ENCODE data around the gene NODAL.

The NODAL gene

DNA sequence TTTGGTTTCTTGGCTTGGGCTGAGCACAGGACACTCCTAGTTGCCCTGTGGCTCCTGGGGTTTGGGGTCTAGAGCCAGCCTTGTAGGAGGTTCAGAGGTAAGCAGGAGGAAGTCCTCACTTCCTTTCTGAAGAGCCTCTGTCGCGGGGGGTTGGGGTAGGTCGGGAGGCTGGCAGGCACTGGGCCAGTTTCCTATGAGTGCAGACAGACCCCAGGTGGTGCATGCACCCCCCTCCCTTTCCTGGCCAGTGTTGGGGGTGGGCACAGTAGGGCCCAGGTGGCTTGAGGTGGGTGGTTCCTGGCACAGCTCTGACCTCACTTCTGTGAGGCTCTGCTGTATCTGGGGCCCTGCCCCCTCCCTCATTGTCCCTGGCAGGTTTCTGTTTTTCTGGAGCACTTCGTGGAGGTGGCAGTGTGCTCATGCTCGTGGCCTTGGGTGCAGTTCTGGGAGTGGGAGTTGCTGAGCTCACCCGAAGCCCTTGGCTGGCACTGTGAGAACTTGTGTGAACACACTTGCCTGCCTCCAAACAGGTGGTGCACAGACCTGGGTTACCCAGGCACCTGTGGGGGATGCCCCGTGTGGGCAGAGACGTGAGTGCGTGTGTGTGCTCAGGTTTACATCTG is 38.9 kb upstream of the NODAL start:
- H3K4me3 ChIP-seq (ENCODE audit: low read depth, low read length): peak overlapping the region; percentile 85
- TF ChIP-seq, protein P1, sequence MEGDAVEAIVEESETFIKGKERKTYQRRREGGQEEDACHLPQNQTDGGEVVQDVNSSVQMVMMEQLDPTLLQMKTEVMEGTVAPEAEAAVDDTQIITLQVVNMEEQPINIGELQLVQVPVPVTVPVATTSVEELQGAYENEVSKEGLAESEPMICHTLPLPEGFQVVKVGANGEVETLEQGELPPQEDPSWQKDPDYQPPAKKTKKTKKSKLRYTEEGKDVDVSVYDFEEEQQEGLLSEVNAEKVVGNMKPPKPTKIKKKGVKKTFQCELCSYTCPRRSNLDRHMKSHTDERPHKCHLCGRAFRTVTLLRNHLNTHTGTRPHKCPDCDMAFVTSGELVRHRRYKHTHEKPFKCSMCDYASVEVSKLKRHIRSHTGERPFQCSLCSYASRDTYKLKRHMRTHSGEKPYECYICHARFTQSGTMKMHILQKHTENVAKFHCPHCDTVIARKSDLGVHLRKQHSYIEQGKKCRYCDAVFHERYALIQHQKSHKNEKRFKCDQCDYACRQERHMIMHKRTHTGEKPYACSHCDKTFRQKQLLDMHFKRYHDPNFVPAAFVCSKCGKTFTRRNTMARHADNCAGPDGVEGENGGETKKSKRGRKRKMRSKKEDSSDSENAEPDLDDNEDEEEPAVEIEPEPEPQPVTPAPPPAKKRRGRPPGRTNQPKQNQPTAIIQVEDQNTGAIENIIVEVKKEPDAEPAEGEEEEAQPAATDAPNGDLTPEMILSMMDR (IDR thresholded peaks at IDR 0.05; ENCODE audit: borderline replicate concordance, insufficient read depth, low read depth, low read length): no peak

DNA sequence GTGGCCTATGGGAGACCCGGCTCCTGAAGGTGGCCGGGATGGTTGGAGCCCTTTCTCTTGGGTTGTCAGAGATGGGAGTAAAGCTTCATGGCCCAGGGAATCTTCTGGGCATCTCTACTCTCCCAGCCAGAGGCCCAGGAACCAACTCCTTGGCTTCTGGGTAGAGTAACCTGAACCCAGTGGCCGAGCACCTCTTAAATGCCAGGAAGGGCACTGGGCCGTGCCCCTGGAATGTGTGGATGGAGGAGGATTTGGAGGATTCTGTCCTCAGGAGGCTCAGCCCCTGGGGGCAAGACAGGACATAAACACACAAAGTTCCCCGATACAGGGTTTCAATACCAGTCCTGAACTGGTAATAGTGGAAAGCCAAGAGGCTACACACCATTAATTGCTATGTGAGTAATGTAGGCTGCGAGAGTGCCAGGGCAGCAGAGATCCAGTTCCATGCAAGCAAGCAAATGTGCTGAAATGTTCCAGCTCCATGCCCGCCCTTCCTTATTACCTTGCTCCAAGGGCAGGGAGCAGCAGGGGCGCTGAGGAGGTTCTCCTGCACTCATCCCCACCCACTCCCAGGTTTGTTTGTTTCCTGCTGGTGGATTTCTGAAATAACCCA is 38.3 kb upstream of the NODAL start:
- TF ChIP-seq, protein P1 (IDR thresholded peaks at IDR 0.05; ENCODE audit: borderline replicate concordance, insufficient read depth, low read depth, low read length): no peak
- H3K4me3 ChIP-seq (ENCODE audit: low read depth, low read length): peak overlapping the region; percentile 85

DNA sequence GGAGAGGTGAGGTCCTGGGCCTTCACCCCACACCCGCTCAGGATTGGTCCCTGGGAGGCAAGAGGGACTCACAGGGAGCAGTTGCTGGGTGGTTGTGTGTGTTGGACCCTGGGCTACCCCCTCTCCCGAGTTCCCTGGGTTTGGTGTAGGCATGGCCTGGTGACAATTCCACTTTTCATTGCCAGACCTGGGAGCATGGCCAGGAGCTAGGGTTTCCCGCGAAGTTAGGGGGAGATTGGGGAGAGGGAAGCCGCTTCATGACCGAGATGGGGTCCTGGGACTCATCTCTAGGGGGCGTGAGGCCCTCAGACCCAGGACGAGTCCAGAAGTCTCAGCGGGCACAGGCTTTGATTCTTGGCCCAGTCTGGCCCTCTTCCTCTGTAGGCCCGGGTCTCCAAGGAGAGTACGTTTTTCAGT is 37.7 kb upstream of the NODAL start:
- TF ChIP-seq, protein P1 (IDR thresholded peaks at IDR 0.05; ENCODE audit: borderline replicate concordance, insufficient read depth, low read depth, low read length): peak; percentile 28; the same call in 1 of the 2 replicates
- H3K4me3 ChIP-seq (ENCODE audit: low read depth, low read length): peak overlapping the region; percentile 85

DNA sequence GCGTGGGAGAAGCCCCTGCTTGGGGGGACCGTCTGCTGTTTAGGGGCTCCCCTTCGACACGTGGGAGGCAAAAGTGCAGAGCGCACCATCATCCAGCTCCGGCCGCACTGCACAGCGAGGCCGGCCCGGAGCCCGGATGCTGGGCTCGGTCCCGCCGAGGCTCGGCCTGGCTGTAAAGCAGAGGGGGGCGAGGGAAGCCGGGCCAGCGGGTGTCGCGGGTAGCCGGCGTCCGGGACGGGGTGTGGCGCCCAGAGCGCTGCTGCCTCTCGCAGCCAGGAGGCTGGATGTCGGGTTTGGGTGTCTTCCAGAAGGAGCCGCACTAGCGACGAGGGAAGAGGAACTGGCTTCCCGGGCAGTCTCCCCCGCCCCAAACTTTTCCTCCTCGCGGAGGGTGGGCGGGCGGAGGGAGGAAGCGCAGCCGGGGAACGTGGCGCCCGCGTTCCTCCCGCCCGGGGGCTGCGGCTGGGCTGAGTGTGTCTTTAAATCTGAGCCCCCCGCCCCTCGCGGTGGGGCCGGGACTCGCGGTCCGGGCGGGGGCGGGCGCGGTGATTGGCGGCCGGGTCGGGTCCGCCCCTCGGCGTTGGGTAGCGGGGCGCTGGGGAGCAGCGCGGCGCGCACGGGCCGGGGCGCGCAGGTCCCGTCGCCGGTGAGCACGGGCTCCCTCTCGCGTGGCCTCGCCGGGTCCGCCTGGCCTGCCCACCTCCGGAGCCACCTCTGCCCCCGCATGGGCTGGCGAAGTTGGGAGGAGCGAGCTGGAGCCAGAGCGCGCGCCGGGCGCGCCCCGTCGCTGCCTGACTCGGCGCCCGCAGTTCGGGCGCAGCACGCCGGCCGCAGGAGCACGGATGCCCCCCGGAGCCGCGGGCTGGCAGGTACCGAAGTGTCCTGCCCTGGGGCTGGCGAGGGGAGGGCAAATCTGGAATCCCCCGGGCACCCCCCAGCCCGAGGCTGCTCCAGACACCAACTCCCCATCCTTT is 37.0 kb upstream of the NODAL start, which contains the start of gene PALD1:
Gene PALD1 (plus strand): TSS at position 577 of the 974 bp plus-strand sequence. CDS start 47,185 bp downstream, outside the sequence.
- TF ChIP-seq, protein P1 (IDR thresholded peaks at IDR 0.05; ENCODE audit: borderline replicate concordance, insufficient read depth, low read depth, low read length): no peak
- H3K4me3 ChIP-seq (ENCODE audit: low read depth, low read length): peak within 1 kb of the TSS; percentile 85

DNA sequence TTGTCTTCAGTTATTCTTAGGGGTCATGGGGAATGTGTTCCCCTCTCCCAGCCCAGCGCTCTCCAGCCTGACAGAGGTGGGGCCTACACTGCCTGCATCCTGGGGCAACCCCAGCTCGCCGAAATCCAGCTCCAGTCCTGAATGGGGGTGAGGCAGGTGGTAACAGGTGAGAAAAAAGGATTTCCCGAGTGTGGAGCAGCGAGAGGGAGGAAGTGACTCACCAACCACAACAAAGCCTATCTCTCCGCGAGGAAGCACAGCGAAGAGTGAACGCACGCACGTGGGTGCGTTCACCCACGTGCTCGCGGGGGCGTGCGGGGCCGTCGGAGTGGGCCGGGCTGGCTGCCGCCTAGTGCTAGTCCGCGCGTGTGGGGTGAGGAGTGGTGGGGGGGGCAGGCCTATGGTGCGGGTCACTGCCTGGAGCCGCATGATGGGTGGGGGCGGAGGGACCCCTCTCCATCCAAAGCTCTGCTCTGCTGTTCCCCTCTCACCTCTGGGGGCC is 36.2 kb upstream of the NODAL start:
- TF ChIP-seq, protein P1 (IDR thresholded peaks at IDR 0.05; ENCODE audit: borderline replicate concordance, insufficient read depth, low read depth, low read length): no peak
- peak overlapping the region; percentile 85 for H3K4me3 ChIP-seq (ENCODE audit: low read depth, low read length)

DNA sequence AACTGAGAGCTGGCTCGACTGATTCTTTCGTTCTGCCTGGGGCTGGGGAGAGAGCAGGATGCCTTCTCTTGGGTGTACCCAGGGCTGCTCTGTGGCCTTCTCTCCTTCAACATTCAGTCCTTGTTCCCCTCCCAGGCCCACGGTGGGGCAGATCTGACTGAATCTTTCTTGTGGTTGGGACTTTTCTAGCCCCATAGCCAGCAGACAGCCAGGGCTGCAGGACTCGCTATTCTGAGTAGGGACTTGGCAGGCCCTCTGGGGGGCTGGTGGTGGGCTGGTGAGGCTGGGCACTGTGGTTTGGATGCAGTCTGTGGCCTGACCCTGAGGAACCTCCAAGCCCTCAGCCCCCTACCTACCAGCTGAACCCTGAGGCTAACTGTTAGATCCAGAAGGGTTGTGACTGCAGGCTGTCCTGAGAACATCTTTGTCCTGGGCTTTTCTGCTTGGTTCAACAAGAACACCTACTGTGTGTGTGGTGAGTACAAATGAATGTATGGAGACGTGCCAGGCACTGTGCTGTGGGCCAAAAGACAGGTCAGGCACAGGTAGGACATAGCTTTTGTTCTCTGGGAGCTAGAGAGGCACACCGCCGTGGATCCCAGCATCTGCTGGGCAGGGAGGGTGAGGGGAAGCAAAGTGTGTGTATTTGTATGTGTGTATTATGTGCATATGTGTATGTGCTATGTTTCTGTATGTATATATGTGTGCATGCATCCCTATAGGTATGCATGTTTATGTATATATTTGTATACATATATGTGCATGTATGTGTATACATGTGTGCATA is 35.0 kb upstream of the NODAL start:
- no peak overlapping the region for H3K4me3 ChIP-seq (ENCODE audit: low read depth, low read length)
- TF ChIP-seq, protein P1 (IDR thresholded peaks at IDR 0.05; ENCODE audit: borderline replicate concordance, insufficient read depth, low read depth, low read length): no peak

Data from GM12875 (cell line).